Ishikawa (cell line): ENCODE measurements around the gene ARHGAP33.

ENCODE experiments used
- CEBPB ChIP-seq: IDR thresholded peaks from 2 replicates; pipeline ENCODE4 v1.6.1; 2012
- CREB1 ChIP-seq: IDR thresholded peaks from 2 replicates; pipeline ENCODE4 v1.6.1; 2012; ENCODE audit warnings: low read depth
- EGR1 ChIP-seq: IDR thresholded peaks from 2 replicates; pipeline ENCODE4 v1.6.1; 2012
- EP300 ChIP-seq: IDR thresholded peaks from 2 replicates; pipeline ENCODE4 v1.6.1; 2012; ENCODE audit warnings: borderline replicate concordance
- FOXM1 ChIP-seq: IDR thresholded peaks from 2 replicates; pipeline ENCODE4 v1.6.1; 2012; ENCODE audit warnings: low read depth, borderline replicate concordance
- NFIC ChIP-seq: IDR thresholded peaks from 2 replicates; pipeline ENCODE4 v1.6.1; 2012
- RAD21 ChIP-seq: IDR thresholded peaks from 2 replicates; pipeline ENCODE4 v1.6.1; 2012; ENCODE audit warnings: low read depth
- TAF1 ChIP-seq: IDR thresholded peaks from 2 replicates; pipeline ENCODE4 v1.6.1; 2012; ENCODE audit warnings: low read depth, mild to moderate bottlenecking
- TCF12 ChIP-seq: IDR thresholded peaks from 2 replicates; pipeline ENCODE4 v1.6.1; 2012; ENCODE audit warnings: low read depth
- TEAD4 ChIP-seq: IDR thresholded peaks from 2 replicates; pipeline ENCODE4 v1.6.1; 2012
- YY1 ChIP-seq: IDR thresholded peaks from 2 replicates; pipeline ENCODE4 v1.6.1; 2012; ENCODE audit warnings: low read depth
- ZBTB7A ChIP-seq: IDR thresholded peaks from 2 replicates; pipeline ENCODE4 v1.6.1; 2012; ENCODE audit warnings: low read depth
- TF ChIP-seq, protein P1 (sequence below): IDR thresholded peaks from 2 replicates; pipeline ENCODE4 v1.6.1; 2012
- TF ChIP-seq, protein P2 (sequence below): IDR thresholded peaks from 2 replicates; pipeline ENCODE4 v1.6.1; 2012; ENCODE audit warnings: low read depth, mild to moderate bottlenecking
- TF ChIP-seq, protein P3 (sequence below): IDR thresholded peaks from 2 replicates; pipeline ENCODE4 v1.6.1; 2012

Gene ARHGAP33

DNA sequence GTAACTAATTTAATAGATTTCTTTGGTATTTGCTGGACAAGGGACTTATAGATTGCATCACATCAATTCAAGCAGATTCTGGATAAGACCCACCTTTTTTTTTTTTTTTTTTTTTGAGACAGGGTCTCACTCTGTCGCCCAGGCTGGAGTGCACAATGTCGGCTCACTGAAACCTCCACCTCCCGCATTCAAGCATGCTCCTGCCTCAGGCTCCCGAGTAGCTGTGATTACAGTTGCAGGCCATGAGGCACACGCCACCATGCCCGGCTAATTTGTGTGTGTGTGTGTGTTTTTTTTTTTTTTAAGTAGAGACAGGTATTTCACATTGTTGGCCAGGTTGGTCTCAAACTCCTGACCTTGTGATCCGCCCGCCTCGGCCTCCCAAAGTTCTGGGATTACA is 41.5 kb downstream of the ARHGAP33 start:
- TF ChIP-seq RAD21 (no peak), NFIC (no peak), ZBTB7A (no peak), TAF1 (no peak), EGR1 (no peak), FOXM1 (no peak), YY1 (no peak), TCF12 (no peak)
- TF ChIP-seq, protein P1, sequence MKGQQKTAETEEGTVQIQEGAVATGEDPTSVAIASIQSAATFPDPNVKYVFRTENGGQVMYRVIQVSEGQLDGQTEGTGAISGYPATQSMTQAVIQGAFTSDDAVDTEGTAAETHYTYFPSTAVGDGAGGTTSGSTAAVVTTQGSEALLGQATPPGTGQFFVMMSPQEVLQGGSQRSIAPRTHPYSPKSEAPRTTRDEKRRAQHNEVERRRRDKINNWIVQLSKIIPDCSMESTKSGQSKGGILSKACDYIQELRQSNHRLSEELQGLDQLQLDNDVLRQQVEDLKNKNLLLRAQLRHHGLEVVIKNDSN, result no peak
- TF ChIP-seq, protein P2, sequence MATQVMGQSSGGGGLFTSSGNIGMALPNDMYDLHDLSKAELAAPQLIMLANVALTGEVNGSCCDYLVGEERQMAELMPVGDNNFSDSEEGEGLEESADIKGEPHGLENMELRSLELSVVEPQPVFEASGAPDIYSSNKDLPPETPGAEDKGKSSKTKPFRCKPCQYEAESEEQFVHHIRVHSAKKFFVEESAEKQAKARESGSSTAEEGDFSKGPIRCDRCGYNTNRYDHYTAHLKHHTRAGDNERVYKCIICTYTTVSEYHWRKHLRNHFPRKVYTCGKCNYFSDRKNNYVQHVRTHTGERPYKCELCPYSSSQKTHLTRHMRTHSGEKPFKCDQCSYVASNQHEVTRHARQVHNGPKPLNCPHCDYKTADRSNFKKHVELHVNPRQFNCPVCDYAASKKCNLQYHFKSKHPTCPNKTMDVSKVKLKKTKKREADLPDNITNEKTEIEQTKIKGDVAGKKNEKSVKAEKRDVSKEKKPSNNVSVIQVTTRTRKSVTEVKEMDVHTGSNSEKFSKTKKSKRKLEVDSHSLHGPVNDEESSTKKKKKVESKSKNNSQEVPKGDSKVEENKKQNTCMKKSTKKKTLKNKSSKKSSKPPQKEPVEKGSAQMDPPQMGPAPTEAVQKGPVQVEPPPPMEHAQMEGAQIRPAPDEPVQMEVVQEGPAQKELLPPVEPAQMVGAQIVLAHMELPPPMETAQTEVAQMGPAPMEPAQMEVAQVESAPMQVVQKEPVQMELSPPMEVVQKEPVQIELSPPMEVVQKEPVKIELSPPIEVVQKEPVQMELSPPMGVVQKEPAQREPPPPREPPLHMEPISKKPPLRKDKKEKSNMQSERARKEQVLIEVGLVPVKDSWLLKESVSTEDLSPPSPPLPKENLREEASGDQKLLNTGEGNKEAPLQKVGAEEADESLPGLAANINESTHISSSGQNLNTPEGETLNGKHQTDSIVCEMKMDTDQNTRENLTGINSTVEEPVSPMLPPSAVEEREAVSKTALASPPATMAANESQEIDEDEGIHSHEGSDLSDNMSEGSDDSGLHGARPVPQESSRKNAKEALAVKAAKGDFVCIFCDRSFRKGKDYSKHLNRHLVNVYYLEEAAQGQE, result no peak

DNA sequence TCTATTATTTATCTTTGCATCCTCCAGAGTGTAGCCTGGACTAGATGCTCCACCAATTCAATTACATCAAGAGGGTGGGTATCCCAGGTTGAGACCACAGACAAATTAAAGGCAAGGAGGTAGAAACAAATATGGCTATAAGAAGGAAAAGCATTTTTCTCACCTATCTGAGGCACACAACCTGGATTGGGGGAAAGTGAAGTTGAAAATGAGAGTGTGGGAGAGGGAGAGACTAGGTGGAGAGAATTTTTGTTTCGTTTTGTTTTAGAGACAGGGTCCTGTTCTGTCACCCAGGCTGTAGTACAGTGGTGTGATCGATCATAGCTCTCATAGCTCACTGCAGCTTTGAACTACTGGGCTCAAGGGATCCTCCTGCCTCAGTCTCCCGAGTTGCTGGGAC is 43.1 kb downstream of the ARHGAP33 start:
- TF ChIP-seq EGR1 (no peak), CEBPB (no peak), EP300 (no peak), NFIC (no peak), ZBTB7A (no peak), TEAD4 (no peak), CREB1 (no peak), TCF12 (no peak), FOXM1 (no peak), YY1 (no peak), TAF1 (no peak), RAD21 (no peak)
- TF ChIP-seq, protein P1, result no peak
- TF ChIP-seq, protein P3, sequence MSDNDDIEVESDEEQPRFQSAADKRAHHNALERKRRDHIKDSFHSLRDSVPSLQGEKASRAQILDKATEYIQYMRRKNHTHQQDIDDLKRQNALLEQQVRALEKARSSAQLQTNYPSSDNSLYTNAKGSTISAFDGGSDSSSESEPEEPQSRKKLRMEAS, result no peak
- TF ChIP-seq, protein P2, result no peak

DNA sequence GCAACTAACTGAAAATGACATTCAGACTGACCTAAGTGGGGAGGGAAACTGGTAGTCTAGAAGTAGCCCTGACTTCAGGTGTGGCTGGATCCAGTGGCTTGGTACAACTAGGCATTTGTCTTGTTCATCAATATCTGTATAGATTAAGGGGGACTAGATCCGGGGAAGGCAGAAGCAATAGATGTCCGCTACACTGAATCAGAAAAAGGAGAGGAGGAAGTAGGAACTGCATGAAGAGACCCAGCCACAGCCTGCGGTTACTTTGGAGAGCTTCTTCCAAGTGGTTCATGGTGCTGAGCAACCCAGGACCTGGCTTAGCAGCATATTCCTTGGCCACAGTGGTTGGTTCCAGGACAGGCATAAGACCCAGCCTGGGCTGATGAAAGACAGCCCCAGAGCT is 47.2 kb downstream of the ARHGAP33 start:
- TF ChIP-seq YY1, result no peak
- TF ChIP-seq FOXM1, result no peak
- TF ChIP-seq, protein P2, result no peak
- no peak for TF ChIP-seq TAF1
- no peak for TF ChIP-seq EGR1
- TF ChIP-seq EP300, result no peak
- TF ChIP-seq, protein P1, result no peak
- no peak for TF ChIP-seq TEAD4
- TF ChIP-seq ZBTB7A, result no peak
- TF ChIP-seq RAD21, result no peak

DNA sequence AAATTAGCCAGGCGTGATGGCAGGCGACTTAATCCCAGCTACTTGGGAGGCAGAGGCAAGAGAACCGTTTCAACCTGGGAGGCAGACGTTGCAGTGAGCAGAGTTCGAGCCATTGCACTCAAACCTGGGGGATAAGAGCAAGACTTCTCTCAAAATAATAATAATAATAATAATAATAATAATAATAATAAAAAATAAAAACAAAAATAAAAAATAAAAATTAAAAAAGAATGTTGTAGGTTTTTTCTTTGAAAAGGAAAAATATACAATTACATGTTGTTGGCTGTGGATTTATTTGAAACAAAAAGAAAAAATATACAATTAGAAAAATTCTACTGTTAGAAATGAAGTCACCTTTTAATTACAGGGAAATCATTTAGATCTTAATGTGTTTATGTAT is 48.8 kb downstream of the ARHGAP33 start:
- TF ChIP-seq TEAD4 (no peak), CEBPB (no peak), YY1 (no peak)

DNA sequence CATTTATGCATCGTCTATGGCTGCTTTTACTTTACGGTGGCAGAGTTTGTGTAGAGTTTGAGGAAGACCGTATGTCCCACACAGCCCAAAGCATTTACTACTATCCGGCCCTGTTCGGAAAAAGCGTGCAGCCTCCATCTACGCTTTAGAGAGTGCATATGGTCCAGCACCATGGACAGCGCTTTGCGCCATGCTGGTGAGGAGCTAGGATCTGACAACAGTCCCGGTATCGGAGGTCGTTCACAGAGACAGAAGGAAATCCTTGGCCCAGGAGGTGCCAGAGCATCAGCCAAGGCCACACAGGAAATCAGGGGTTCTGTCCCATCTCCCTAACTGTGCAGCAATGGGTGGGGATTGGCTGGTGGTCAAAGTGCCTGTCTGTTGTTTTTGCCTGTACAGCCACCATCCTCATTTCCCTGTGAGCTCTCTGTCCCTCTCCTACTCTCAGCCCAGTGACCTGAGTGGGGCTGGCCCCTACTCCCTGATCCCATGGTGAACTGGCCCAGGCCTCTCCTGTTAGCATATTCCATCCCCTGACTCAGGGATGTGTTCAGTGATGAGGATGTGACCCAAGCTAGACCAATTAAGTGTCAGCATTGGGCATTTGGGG is 53.4 kb downstream of the ARHGAP33 start:
- TF ChIP-seq, protein P3, result peak; percentile 81
- TF ChIP-seq, protein P2, result peak; percentile 98
- TF ChIP-seq YY1, result peak; percentile 81
- TF ChIP-seq NFIC, result no peak
